Measurements from ENCODE around the gene RTL1.

RTL1 gene

GRCh38 chr14:100837805-100838350, 65.6 kb downstream of the RTL1 start:
- no peak for TF ChIP-seq EZH2phosphoT487 (conservative IDR thresholded peaks at IDR 0.05; ENCODE audit: low read length)
- TF ChIP-seq CTCF (IDR thresholded peaks at IDR 0.05; ENCODE audit: insufficient read depth, low read length, poor library complexity, severe bottlenecking): no peak
- Histone ChIP-seq H3K4me3 (ENCODE audit: insufficient read depth, low read length, poor library complexity, severe bottlenecking) (no peak overlapping the region), H3K9me3 (ENCODE audit: insufficient read depth, low read length) (no peaks in the 10 kb centered on the region), H4K20me1 (ENCODE audit: low read depth, low read length) (no peaks in the 10 kb centered on the region), H3K4me2 (ENCODE audit: low read depth, low read length, poor library complexity, severe bottlenecking) (no peak overlapping the region), H3F3A (ENCODE audit: insufficient read depth) (no peaks in the 10 kb centered on the region), H3K27ac (ENCODE audit: low read depth, low read length) (no peak overlapping the region), H3K9ac (ENCODE audit: low read length) (no peak overlapping the region), H3K27me3 (ENCODE audit: low read length) (no peaks in the 10 kb centered on the region), H3K9me2 (replicated peaks; ENCODE audit: insufficient read depth, low read length) (no peaks in the 10 kb centered on the region), H2AFZ (ENCODE audit: low read depth, low read length, severe bottlenecking) (no peak overlapping the region), H3K36me3 (ENCODE audit: low read length) (no peaks in the 10 kb centered on the region), H3K79me2 (ENCODE audit: insufficient read depth, low read length) (no peaks in the 10 kb centered on the region)

- Histone ChIP-seq H3K4me3 (ENCODE audit: insufficient read depth, low read length, poor library complexity, severe bottlenecking) (no peak overlapping the region), H3K9ac (ENCODE audit: low read length) (no peak overlapping the region), H3K9me2 (replicated peaks; ENCODE audit: insufficient read depth, low read length) (no peaks in the 10 kb centered on the region), H3F3A (ENCODE audit: insufficient read depth) (no peaks in the 10 kb centered on the region), H3K4me2 (ENCODE audit: low read depth, low read length, poor library complexity, severe bottlenecking) (no peak overlapping the region), H3K79me2 (ENCODE audit: insufficient read depth, low read length) (no peaks in the 10 kb centered on the region), H4K20me1 (ENCODE audit: low read depth, low read length) (no peaks in the 10 kb centered on the region), H3K9me3 (ENCODE audit: insufficient read depth, low read length) (no peaks in the 10 kb centered on the region), H3K27me3 (ENCODE audit: low read length) (no peaks in the 10 kb centered on the region), H3K27ac (ENCODE audit: low read depth, low read length) (no peak overlapping the region), H3K36me3 (ENCODE audit: low read length) (no peaks in the 10 kb centered on the region), H2AFZ (ENCODE audit: low read depth, low read length, severe bottlenecking) (no peak overlapping the region)
- TF ChIP-seq CTCF (IDR thresholded peaks at IDR 0.05; ENCODE audit: insufficient read depth, low read length, poor library complexity, severe bottlenecking) (no peak), EZH2phosphoT487 (conservative IDR thresholded peaks at IDR 0.05; ENCODE audit: low read length) (no peak)
Measured at GRCh38 chr14:100836941-100837804, 66.3 kb downstream of the RTL1 start.

GRCh38 chr14:100836311-100836805, 67.2 kb downstream of the RTL1 start:
- H3K4me3 ChIP-seq (ENCODE audit: insufficient read depth, low read length, poor library complexity, severe bottlenecking): no peak overlapping the region
- no peaks in the 10 kb centered on the region for H3K27me3 ChIP-seq (ENCODE audit: low read length)
- no peak overlapping the region for H2AFZ ChIP-seq (ENCODE audit: low read depth, low read length, severe bottlenecking)
- H3K79me2 ChIP-seq (ENCODE audit: insufficient read depth, low read length): no peaks in the 10 kb centered on the region
- H3K9me3 ChIP-seq (ENCODE audit: insufficient read depth, low read length): no peaks in the 10 kb centered on the region
- no peak overlapping the region for H3K27ac ChIP-seq (ENCODE audit: low read depth, low read length)
- H3F3A ChIP-seq (ENCODE audit: insufficient read depth): no peaks in the 10 kb centered on the region
- no peak overlapping the region for H3K9ac ChIP-seq (ENCODE audit: low read length)
- TF ChIP-seq EZH2phosphoT487 (conservative IDR thresholded peaks at IDR 0.05; ENCODE audit: low read length) (no peak), CTCF (IDR thresholded peaks at IDR 0.05; ENCODE audit: insufficient read depth, low read length, poor library complexity, severe bottlenecking) (no peak)
- no peaks in the 10 kb centered on the region for H3K9me2 ChIP-seq (replicated peaks; ENCODE audit: insufficient read depth, low read length)
- H3K4me2 ChIP-seq (ENCODE audit: low read depth, low read length, poor library complexity, severe bottlenecking): no peak overlapping the region
- H4K20me1 ChIP-seq (ENCODE audit: low read depth, low read length): no peaks in the 10 kb centered on the region
- H3K36me3 ChIP-seq (ENCODE audit: low read length): no peaks in the 10 kb centered on the region
